Measurements from ENCODE around the gene ZDHHC23. TPM values are rescaled to one million over a fixed set of nuclear protein-coding genes. Genes with fewer than 3 reads are reported as not detected.

The ZDHHC23 gene
- total RNA-seq, 1 donor from 2014 or later, result 0.28 TPM

DNA sequence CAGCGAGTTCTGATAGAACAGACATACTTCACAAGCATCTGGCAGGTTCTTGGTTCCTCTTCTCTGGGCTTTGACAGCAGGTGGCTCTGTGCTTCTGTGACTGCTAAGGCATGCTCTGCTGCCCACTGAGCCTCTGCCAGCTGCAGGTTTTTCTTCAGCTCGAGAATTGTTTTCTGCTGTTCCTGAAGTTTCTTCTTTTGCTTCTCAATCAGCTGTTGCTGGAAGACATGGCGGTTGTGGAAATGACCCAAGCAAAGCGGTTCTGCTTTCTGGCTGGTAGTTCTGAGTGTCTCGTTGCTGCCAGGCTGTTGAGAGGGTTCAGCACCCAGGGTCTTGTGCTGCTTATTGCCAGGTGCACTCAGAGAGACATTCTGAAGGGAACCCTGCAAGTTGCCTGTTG is 57.7 kb downstream of the ZDHHC23 start:
- Mint-ChIP-seq H3K4me1 (no peaks in the 10 kb centered on the region), H3K27me3 (ENCODE audit: low read depth) (no peaks in the 10 kb centered on the region), H3K27ac (ENCODE audit: unreplicated experiment) (no peak overlapping the region), H3K9me3 (peaks cover 5% of the 10 kb centered on the region), H3K4me3 (no peak overlapping the region), H3K36me3 (ENCODE audit: low read depth) (peaks cover 13% of the 10 kb centered on the region)
- DNase-seq (ENCODE audit: low read depth, low spot score), result no peak
- TF ChIP-seq, protein P1, sequence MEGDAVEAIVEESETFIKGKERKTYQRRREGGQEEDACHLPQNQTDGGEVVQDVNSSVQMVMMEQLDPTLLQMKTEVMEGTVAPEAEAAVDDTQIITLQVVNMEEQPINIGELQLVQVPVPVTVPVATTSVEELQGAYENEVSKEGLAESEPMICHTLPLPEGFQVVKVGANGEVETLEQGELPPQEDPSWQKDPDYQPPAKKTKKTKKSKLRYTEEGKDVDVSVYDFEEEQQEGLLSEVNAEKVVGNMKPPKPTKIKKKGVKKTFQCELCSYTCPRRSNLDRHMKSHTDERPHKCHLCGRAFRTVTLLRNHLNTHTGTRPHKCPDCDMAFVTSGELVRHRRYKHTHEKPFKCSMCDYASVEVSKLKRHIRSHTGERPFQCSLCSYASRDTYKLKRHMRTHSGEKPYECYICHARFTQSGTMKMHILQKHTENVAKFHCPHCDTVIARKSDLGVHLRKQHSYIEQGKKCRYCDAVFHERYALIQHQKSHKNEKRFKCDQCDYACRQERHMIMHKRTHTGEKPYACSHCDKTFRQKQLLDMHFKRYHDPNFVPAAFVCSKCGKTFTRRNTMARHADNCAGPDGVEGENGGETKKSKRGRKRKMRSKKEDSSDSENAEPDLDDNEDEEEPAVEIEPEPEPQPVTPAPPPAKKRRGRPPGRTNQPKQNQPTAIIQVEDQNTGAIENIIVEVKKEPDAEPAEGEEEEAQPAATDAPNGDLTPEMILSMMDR (conservative IDR thresholded peaks at IDR 0.05), result no peak

DNA sequence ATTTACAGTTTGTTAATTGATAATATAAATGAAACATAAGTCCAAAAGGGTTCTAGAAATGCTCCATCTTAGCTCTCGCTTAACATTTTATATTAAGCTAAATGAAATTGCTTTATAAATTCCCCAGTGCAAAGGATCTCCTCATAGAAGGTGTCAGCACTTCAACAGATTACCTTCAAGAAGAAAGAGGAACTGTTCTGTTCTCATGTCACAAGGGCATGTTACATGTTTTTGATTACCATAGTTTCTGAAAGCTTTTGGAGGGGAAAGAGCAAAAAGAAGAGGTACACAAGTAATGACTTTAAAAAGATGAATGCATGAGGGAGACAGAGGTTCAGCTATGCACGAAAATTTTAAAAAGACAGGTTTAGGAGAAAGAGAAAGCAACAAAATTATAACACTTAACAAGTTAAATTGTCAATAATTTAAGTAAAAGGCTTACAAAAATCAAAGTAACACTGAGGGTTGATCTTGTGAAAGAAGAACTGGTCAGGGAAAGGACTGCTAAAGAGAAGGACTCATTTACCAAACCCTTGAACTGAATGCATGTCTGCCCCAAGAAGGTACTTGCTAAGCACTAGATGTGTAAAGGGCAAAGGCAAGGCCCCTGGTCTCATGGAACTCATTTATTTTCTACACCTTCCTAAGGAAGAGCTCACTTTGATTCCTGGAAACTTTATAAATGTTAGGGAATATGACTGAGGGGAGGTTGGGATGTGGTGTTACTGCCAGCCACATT is 63.4 kb downstream of the ZDHHC23 start:
- Mint-ChIP-seq H3K4me3 (no peak overlapping the region), H3K9me3 (peaks cover 3% of the 10 kb centered on the region), H3K27ac (ENCODE audit: unreplicated experiment) (no peak overlapping the region), H3K27me3 (ENCODE audit: low read depth) (no peaks in the 10 kb centered on the region), H3K36me3 (ENCODE audit: low read depth) (no peaks in the 10 kb centered on the region), H3K4me1 (no peaks in the 10 kb centered on the region)
- no peak for DNase-seq (ENCODE audit: low read depth, low spot score)
- TF ChIP-seq, protein P1 (conservative IDR thresholded peaks at IDR 0.05), result no peak

Other genes with a start within 250 kb of the ZDHHC23 start
- gene NAA50, start 201.8 kb upstream of the ZDHHC23 start, total RNA-seq, result 138 and 144 TPM in 2 replicates
- gene ATP6V1A, start 201.0 kb upstream of the ZDHHC23 start, total RNA-seq, result 55.3 and 58.1 TPM in 2 replicates
- gene GRAMD1C, start 109.2 kb upstream of the ZDHHC23 start, total RNA-seq, result 1.6 and 2.4 TPM in 2 replicates
- gene CCDC191, start 108.5 kb downstream of the ZDHHC23 start, total RNA-seq, result 4.5 and 5.4 TPM in 2 replicates
- gene QTRT2, start 108.7 kb downstream of the ZDHHC23 start, total RNA-seq, result 40.2 and 46.5 TPM in 2 replicates
- not detected in 2 replicates for gene DRD3, start 231.0 kb downstream of the ZDHHC23 start, total RNA-seq

Measured in neural crest cell (in vitro differentiated cells).